ENCODE measurements around the gene ITPRIP. TPM values are rescaled to one million over a fixed set of nuclear protein-coding genes. Genes with fewer than 3 reads are reported as not detected.

ITPRIP gene
- total RNA-seq, 1 donor from 2014 or later = 85.1 TPM

Other genes starting within 250 kb of the ITPRIP start
- gene SFR1, start 216.3 kb downstream of the ITPRIP start, total RNA-seq = 8.6 and 9.3 TPM in 2 replicates
- 0.10 and 0.18 TPM in 2 replicates for gene CFAP43, start 106.1 kb downstream of the ITPRIP start, total RNA-seq
- gene GSTO1, start 83.6 kb downstream of the ITPRIP start, total RNA-seq = 250 and 432 TPM in 2 replicates
- 0.97 and 2.0 TPM in 2 replicates for gene GSTO2, start 69.3 kb downstream of the ITPRIP start, total RNA-seq
- gene CFAP58, start 15.4 kb upstream of the ITPRIP start, total RNA-seq = 1.2 and 1.7 TPM in 2 replicates